Measurements from ENCODE around the gene NRCAM.

NRCAM gene

GRCh38 chr7:108145401-108145800 is 310.8 kb downstream of the NRCAM start:
- DNase-seq: no peak

DNA sequence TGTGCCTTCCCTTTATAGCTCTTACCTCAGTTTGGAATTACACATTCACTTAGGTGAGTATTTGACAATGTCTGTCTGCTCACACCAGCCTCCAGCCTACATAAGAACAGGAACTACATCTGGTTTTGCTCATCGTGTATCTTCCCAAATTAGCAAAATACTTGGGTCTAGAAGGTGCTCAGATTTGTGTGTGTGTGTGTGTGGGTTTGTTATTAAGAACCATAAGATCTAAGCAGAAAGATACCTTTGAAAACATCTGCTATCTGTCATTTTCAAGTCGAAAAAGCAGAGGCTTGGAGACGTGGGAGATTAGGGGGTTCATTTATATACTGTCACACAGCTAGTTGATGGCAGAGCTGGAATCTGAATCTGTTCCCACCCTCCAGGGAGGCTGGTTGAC is 311.3 kb downstream of the NRCAM start:
- no peak for DNase-seq

GRCh38 chr7:108143658-108144420 is 312.4 kb downstream of the NRCAM start:
- DNase-seq: no peak

DNA sequence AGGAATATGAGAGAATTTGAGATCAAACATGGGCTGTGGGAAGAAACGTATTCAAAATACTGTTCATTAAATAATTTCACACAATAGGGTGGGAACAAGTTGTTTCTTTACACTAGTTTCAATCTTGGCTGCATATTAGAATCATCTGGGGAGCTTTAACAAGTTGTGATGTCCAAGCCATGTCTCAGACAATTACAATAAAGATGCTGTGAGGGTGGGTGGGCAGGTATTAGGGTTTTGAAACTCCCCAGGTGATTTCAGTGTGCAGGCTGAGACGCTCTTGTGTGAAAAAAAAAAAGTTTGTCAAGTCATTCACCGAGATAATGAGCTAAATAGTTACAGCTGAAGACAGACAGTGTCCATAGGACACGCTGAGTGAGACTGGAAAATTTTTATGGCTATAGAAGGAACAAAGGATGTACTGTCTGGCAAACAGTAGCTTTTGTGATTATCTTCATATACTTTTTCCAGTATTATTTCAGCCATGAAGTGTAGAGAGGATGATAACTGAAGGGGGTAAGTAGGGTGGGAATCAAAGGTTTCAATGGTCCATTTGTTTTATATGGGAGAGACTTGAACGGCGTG is 313.5 kb downstream of the NRCAM start:
- DNase-seq: no peak

DNA sequence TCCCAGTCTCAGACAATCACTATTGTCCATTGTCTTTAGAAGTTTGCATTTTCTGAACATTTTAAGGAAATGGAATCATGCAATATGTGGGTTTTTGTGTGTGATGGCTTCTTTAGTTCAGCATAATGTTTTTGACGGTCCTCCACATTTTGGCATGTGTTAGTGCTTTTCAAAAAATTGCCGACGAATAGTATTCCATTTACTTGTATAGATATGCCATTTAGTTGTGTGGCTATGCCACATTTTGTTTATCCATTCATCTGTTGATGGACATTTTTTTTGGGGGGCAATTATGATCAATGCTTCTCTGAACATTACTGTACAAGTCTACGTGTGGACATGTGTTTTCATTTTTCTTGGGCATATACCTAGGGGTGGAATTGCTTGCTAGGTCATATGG is 314.1 kb downstream of the NRCAM start:
- DNase-seq: no peak

- DNase-seq: no peak
Measured at GRCh38 chr7:108140671-108141070, 315.6 kb downstream of the NRCAM start.

GRCh38 chr7:108138911-108139310 is 317.3 kb downstream of the NRCAM start:
- no peak for DNase-seq

- DNase-seq: no peak
Measured at GRCh38 chr7:108137993-108138392, 318.2 kb downstream of the NRCAM start.

GRCh38 chr7:108137040-108137439 is 319.2 kb downstream of the NRCAM start:
- no peak for DNase-seq

- no peak for DNase-seq
Measured at GRCh38 chr7:108136191-108136688, 320.0 kb downstream of the NRCAM start.

DNA sequence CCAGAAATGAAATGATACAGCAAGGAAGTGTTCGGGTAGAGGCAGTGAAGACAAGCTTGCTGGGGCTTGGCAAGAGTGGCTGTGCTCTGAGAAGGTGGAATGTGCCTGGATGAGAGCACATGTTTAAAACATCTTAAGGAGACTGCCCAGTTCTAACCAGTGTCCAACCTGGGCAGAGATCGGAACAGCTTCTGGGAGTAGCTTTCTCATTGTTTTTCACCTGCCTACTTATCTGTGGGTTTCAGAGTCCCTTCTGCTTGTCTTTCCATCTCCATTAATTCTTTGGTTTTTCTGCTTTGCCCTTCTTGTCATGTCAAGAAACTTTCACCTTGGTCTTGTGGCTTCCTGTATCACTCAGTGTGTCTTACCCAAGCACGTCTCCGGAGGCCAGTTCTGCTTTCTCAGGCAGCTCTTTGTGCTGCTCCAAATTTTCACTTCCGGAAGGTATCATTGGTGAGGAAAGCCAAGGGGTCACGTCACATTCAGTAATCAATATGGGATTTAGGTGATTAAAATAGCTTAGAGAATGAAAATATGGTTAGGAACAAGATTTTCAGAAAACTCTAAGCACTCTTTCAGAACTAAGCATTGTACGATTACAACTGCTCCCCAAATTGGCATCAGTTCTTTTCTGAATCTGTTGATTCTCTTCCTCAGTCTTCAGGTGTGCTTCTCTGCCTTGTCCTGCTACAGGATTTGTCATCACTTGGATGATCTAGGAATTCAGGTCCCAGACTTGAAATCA is 320.6 kb downstream of the NRCAM start:
- peak; percentile 61 for DNase-seq

DNA sequence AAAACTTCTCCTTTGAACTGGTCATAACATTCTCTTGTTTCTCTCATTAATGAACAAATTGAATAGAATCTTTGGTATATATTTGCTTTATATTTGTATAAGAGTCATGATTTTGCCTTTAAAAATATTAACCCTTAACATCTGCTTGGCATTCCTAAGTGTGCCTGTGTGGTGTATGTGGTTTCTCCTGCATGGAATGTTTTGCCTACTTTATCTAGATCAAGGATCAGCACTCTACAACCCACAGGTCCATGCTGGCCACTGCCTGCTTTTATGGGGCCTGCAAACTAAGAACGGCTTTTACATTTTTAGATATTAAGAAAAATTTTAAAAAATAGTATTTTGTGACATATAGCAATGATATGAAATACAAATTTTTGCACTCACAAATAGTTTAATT is 321.8 kb downstream of the NRCAM start:
- no peak for DNase-seq

- DNase-seq: no peak
Measured at GRCh38 chr7:108132551-108133265, 323.5 kb downstream of the NRCAM start.

DNA sequence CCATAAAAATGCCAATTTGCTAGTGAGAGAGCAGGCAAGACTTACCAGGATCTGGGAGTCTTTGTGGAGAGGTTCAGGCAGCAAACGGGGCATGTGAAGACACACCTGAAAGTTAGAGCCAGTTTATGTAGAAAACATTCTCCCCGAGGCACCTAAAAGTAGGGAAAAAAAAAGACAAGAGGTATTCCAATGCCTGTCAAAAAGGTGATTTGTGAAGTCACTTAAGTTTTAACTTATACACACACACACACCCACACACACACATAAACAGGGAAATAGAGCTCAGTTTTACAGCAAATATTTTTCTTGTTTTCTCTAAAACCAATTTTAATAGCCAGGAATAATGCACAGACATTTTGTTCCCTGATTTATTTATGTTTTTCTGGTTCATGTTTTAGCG is 326.0 kb downstream of the NRCAM start, which contains the start of gene LAMB4:
LAMB4 (minus strand) TSS at position 101 of the 400 bp plus-strand sequence. CDS start 7,197 bp downstream, outside the sequence.
- no peak for DNase-seq

GRCh38 chr7:108129018-108129965 is 326.9 kb downstream of the NRCAM start:
- DNase-seq: no peak

- DNase-seq: no peak
Measured at GRCh38 chr7:108128514-108128913, 327.7 kb downstream of the NRCAM start.

- DNase-seq: no peak
Measured at GRCh38 chr7:108127461-108127860, 328.8 kb downstream of the NRCAM start.

- DNase-seq: no peak
Measured at GRCh38 chr7:108124820-108125219, 331.4 kb downstream of the NRCAM start.

- no peak for DNase-seq
Measured at GRCh38 chr7:108122181-108122580, 334.1 kb downstream of the NRCAM start.

DNA sequence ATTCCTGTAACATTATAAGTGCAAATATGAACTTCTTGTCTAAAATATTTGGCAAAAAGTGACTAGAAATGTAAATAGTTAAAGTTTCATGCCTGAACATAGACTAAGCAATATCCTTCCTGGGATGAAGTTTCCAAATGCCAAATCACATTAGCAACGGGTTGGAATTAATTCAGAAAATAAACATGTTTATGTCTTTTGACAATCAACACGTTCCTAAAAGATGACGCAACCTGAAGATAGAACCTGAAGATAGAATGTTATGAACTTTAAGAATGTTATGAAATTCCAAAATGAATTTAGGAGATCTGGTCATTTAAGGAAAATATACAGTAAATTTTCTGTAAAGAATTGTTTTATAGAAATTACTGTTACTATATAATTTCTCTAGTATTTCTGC is 335.3 kb downstream of the NRCAM start:
- no peak for DNase-seq

- no peak for DNase-seq
Measured at GRCh38 chr7:108120196-108120595, 336.0 kb downstream of the NRCAM start.

GRCh38 chr7:108118959-108119358 is 337.3 kb downstream of the NRCAM start:
- no peak for DNase-seq
